ENCODE results near the gene TSPAN15. TPM values are rescaled to one million over a fixed set of nuclear protein-coding genes. Genes with fewer than 3 reads are reported as not detected.

TSPAN15 gene
- total RNA-seq, 2 donors from 2014 or later, result 6.6 to 7.7 TPM

DNA sequence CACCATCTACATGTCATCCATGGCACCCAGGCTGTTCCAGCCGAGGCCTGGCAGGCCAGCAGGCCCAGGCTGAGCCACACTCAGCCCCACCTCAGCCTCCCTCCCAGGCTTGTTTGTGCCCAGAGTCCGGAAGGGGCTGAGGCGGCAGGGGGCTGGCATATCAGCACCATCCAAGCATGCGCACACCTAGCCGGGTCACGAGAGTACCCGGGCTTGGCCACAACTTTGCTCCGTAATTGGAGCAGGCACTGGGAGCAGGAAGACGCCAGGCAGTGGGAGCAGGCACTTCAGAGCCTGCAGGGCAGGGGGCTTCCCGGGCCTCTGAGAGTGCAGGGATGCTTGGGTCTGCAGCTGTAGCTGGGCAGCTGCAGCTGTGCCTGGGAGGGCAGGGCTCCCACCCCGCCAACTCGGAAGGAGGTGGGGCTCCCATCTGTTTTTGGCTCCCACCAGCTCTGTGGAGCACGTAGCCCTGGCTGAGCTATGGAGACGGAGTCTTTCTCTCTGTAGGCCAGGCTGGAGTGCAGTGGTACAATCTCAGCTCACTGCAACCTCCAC, 15.2 kb upstream of the TSPAN15 start:
- Histone ChIP-seq H3K27ac (no peak overlapping the region), H3K27me3 (no peaks in the 10 kb centered on the region), H3K36me3 (no peaks in the 10 kb centered on the region), H3K4me3 (no peak overlapping the region), H3K4me1 (peaks cover 0 to 21% of the 10 kb centered on the region in 2 donors), H3K9me3 (no peaks in the 10 kb centered on the region)
- DNase-seq (ENCODE audit: low spot score), result no peak
- TF ChIP-seq, protein P1, sequence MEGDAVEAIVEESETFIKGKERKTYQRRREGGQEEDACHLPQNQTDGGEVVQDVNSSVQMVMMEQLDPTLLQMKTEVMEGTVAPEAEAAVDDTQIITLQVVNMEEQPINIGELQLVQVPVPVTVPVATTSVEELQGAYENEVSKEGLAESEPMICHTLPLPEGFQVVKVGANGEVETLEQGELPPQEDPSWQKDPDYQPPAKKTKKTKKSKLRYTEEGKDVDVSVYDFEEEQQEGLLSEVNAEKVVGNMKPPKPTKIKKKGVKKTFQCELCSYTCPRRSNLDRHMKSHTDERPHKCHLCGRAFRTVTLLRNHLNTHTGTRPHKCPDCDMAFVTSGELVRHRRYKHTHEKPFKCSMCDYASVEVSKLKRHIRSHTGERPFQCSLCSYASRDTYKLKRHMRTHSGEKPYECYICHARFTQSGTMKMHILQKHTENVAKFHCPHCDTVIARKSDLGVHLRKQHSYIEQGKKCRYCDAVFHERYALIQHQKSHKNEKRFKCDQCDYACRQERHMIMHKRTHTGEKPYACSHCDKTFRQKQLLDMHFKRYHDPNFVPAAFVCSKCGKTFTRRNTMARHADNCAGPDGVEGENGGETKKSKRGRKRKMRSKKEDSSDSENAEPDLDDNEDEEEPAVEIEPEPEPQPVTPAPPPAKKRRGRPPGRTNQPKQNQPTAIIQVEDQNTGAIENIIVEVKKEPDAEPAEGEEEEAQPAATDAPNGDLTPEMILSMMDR (IDR thresholded peaks at IDR 0.05), result no peak

DNA sequence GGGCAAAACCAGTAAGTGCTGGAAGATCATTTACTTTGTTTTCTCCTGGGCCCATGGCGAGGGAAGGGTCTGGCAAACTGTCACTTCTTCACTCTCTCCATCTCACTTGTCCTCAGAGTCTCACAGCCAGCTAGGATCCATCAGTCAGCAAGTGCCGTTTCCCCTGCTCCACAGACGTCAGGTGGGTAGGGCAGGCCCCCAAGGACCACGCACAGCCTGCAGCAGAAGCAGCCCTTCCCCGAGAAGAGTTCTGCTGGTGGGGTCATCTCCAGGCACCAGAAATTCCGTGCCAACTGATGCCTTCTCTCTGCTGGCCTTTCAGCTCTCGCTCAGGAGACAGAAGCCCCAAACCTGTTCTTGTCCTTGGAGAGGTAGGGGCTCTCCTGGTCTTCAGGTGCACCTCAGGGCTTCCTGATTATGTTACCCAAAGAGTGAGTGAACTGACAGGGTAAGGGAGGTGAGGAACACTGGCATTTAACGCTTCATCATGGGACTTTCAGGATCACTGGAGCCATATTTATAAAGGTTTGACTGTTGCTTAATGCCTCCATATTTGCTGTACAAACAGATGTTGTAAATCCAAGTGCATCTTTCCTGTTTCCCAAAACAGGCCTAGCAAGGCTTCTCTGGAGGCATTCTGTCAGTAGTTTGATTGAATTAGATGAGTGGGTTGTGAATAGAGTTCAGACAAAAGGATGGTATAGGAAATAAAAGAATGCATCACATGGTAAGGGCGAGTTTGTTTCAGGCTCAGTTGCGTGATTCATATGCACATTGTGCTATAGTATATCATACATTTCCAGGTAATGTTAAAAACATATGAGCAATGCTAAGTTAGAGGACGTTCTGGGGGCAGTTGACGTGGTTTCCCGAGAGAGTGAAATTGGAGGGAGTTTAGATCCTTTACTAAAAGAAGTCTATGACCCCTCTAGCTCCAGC, 13.7 kb upstream of the TSPAN15 start:
- DNase-seq (ENCODE audit: low spot score), result no peak
- Histone ChIP-seq H3K27ac (peak overlapping the region in 1 of 2 donors; percentile 10), H3K9me3 (no peaks in the 10 kb centered on the region), H3K36me3 (no peaks in the 10 kb centered on the region), H3K27me3 (no peaks in the 10 kb centered on the region), H3K4me1 (peaks cover 0 to 21% of the 10 kb centered on the region in 2 donors), H3K4me3 (no peak overlapping the region)
- TF ChIP-seq, protein P1 (IDR thresholded peaks at IDR 0.05), result no peak

DNA sequence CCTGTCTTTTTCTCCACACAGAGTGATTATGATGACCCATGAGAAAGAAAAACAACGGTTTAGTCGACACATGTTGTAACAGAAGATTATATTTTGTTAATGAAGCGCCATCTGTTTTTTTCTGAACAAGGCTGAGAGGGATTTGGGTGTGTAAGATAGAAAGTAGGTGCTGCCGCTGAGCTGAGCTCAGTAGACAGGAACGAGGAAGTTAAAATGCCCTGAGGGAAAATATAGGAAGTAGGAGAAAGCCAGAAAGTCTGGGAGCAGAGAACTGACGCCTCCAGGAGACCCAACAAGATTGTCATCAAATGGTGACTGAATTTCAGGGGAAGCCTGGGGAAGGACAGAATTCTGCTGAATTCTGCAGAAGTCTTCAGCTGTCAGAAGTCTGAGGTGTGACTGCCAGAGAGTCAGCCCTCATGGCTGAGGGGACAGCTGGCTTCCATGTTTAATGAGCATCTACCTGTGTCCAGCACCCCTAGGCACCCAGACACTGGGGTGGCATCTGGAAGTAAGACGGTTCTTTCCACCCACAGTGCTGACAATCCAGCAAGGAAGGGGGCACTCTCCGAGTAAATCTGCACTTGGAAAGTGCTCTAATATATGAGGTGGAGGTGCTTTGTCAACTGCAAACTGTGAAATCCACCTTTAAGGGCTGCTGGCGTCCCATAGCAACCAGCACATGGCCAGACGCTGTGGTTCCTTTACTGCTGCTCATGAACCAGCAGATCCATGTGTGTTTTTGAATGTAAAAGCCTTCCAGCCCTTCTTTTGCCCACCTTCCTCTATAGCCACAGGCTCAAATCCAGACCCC, 12.5 kb upstream of the TSPAN15 start:
- H3K9me3 ChIP-seq, result no peaks in the 10 kb centered on the region
- H3K4me1 ChIP-seq, result peaks cover 0 to 21% of the 10 kb centered on the region in 2 donors
- TF ChIP-seq, protein P1 (IDR thresholded peaks at IDR 0.05), result no peak
- DNase-seq (ENCODE audit: low spot score), result no peak
- H3K36me3 ChIP-seq, result no peaks in the 10 kb centered on the region
- peak overlapping the region; percentile 10 to 36 for H3K27ac ChIP-seq
- no peaks in the 10 kb centered on the region for H3K27me3 ChIP-seq
- no peak overlapping the region for H3K4me3 ChIP-seq

DNA sequence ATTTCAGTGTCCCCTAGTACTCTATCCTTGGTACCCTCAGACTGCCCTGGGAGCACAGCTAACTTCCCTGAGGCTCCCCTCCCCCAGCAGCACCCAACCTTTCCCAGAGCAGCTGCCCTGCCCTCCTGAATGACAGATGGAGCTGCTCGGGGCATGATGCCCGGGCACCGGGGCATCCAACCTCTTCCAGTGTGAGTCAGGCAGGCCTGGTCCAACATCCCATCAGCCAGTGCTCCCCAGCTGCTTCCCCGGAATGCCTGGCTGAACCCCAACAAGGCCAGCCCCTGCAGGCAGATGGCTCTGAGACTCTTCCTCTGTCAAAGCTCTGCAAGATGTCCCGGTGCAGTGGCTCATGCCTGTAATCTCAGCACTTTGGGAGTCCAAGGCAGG, 11.9 kb upstream of the TSPAN15 start:
- Histone ChIP-seq H3K27ac (no peak overlapping the region), H3K36me3 (no peaks in the 10 kb centered on the region), H3K9me3 (no peaks in the 10 kb centered on the region), H3K27me3 (no peaks in the 10 kb centered on the region), H3K4me3 (no peak overlapping the region), H3K4me1 (peaks cover 0 to 21% of the 10 kb centered on the region in 2 donors)
- TF ChIP-seq, protein P1 (IDR thresholded peaks at IDR 0.05), result no peak
- DNase-seq (ENCODE audit: low spot score), result no peak

DNA sequence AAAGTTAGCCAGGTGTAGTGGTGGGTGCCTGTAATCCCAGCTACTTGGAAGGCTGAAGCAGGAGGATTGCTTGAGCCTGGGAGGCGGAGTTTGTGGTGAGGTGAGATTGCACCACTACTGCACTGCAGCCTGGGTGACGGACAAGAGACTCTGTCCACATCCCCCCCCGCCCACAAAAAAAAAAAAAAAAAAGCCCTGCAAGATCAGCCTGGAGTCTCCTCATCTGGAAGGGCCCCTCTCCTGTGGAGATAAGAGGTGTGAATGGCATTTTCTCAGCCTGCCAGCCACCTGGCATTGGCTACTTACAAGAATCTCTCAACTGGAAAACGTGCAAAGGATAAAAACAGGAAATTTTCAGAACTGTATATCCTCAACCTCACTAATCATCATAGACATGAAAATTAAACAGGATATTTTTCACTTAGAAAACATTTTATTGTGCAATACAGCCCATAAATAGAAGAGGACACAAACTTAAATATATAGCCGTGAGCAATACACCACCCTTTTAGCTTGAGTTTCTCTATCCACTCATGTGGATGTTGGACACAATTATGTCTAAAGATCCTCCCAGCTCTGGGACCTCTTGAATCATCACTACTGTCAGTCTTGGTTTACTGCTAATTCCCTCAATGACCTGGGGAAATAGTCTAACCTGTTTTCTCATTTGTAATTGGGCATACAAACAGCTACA, 11.3 kb upstream of the TSPAN15 start:
- TF ChIP-seq, protein P1 (IDR thresholded peaks at IDR 0.05), result no peak

More for the DNA sequence above, 11.3 kb upstream of the TSPAN15 start:
- H3K4me3 ChIP-seq, result no peak overlapping the region
- no peak for DNase-seq (ENCODE audit: low spot score)
- H3K27ac ChIP-seq, result no peak overlapping the region
- no peaks in the 10 kb centered on the region for H3K36me3 ChIP-seq
- peaks cover 0 to 21% of the 10 kb centered on the region in 2 donors for H3K4me1 ChIP-seq
- no peaks in the 10 kb centered on the region for H3K9me3 ChIP-seq
- H3K27me3 ChIP-seq, result no peaks in the 10 kb centered on the region

All from right atrium auricular region (tissue), 2 donors.